Measurements from ENCODE around the gene NLRP2B. TPM values are rescaled to one million over a fixed set of nuclear protein-coding genes. Genes with fewer than 3 reads are reported as not detected.
"Not testable (repeated sequence)": the region's sequence is repeated elsewhere in the genome, so short reads cannot be mapped to it uniquely, and the experiment has no call there.

The NLRP2B gene
- not detected in 2 replicates for total RNA-seq
- polyA plus RNA-seq = 0.24 TPM in 1 of 2 replicates, not detected in the other

- H3K27me3 ChIP-seq = no peaks in the 10 kb centered on the region
- no peak within 1 kb of the TSS for H3K27ac ChIP-seq
- H3K9me3 ChIP-seq (ENCODE audit: low read depth) = no peaks in the 10 kb centered on the region
- H3K4me1 ChIP-seq (ENCODE audit: low read depth) = no peaks in the 10 kb centered on the region
- no peak within 1 kb of the TSS for H3K4me3 ChIP-seq
- TF ChIP-seq CTCF (IDR thresholded peaks at IDR 0.05; ENCODE audit: low read depth, low read length) = no peak
- DNase-seq (ENCODE audit: low read depth in 1 of 2, low spot score in 1 of 2) = no peak
- H3K36me3 ChIP-seq = no peaks in the 10 kb centered on the region
These were observed at the start of gene NLRP2B for GRCh38 chrX:57680160-57680559. NLRP2B (minus strand) TSS chrX:57680260.

- H3K9me3 ChIP-seq (ENCODE audit: low read depth) = not testable (repeated sequence)
These were observed 45.9 kb upstream of the NLRP2B start for GRCh38 chrX:57725995-57726394.

GRCh38 chrX:57681341-57681740 lies 1.3 kb upstream of the NLRP2B start:
- no peak overlapping the region for H3K27ac ChIP-seq
- no peak for TF ChIP-seq CTCF (IDR thresholded peaks at IDR 0.05; ENCODE audit: low read depth, low read length)
- H3K4me3 ChIP-seq = no peak overlapping the region
- DNase-seq (ENCODE audit: low read depth in 1 of 2, low spot score in 1 of 2) = no peak
- no peaks in the 10 kb centered on the region for H3K36me3 ChIP-seq
- H3K9me3 ChIP-seq (ENCODE audit: low read depth) = no peaks in the 10 kb centered on the region
- H3K27me3 ChIP-seq = no peaks in the 10 kb centered on the region
- no peaks in the 10 kb centered on the region for H3K4me1 ChIP-seq (ENCODE audit: low read depth)

More at GRCh38 chrX:57725995-57726394, 45.9 kb upstream of the NLRP2B start:
- H3K4me3 ChIP-seq; H3K27me3 ChIP-seq; H3K4me1 ChIP-seq (ENCODE audit: low read depth); H3K27ac ChIP-seq; H3K36me3 ChIP-seq; DNase-seq (ENCODE audit: low read depth in 1 of 2, low spot score in 1 of 2): not testable (repeated sequence)

- H3K27ac ChIP-seq = no peak overlapping the region
- no peaks in the 10 kb centered on the region for H3K9me3 ChIP-seq (ENCODE audit: low read depth)
- H3K4me1 ChIP-seq (ENCODE audit: low read depth) = no peaks in the 10 kb centered on the region
- TF ChIP-seq CTCF (IDR thresholded peaks at IDR 0.05; ENCODE audit: low read depth, low read length) = no peak
- DNase-seq (ENCODE audit: low read depth in 1 of 2, low spot score in 1 of 2) = no peak
- no peaks in the 10 kb centered on the region for H3K36me3 ChIP-seq
- no peak overlapping the region for H3K4me3 ChIP-seq
- H3K27me3 ChIP-seq = no peaks in the 10 kb centered on the region
These were observed 1.2 kb downstream of the NLRP2B start for GRCh38 chrX:57678686-57679428.

GRCh38 chrX:57677132-57677858 lies 2.8 kb downstream of the NLRP2B start:
- no peak for TF ChIP-seq CTCF (IDR thresholded peaks at IDR 0.05; ENCODE audit: low read depth, low read length)
- H3K36me3 ChIP-seq = no peaks in the 10 kb centered on the region
- H3K9me3 ChIP-seq (ENCODE audit: low read depth) = no peaks in the 10 kb centered on the region
- no peaks in the 10 kb centered on the region for H3K4me1 ChIP-seq (ENCODE audit: low read depth)
- no peak overlapping the region for H3K27ac ChIP-seq
- no peak overlapping the region for H3K4me3 ChIP-seq
- H3K27me3 ChIP-seq = no peaks in the 10 kb centered on the region
- no peak for DNase-seq (ENCODE audit: low read depth in 1 of 2, low spot score in 1 of 2)

GRCh38 chrX:57675320-57675719 lies 4.7 kb downstream of the NLRP2B start:
- no peak for TF ChIP-seq CTCF (IDR thresholded peaks at IDR 0.05; ENCODE audit: low read depth, low read length)
- Histone ChIP-seq H3K9me3 (ENCODE audit: low read depth) (no peaks in the 10 kb centered on the region), H3K4me3 (no peak overlapping the region), H3K36me3 (no peaks in the 10 kb centered on the region), H3K27ac (no peak overlapping the region), H3K27me3 (no peaks in the 10 kb centered on the region), H3K4me1 (ENCODE audit: low read depth) (no peaks in the 10 kb centered on the region)
- DNase-seq (ENCODE audit: low read depth in 1 of 2, low spot score in 1 of 2) = no peak

Measured in cardiac muscle cell (in vitro differentiated cells and primary cell).